Caco-2 (cell line): ENCODE results near the gene CABP1. TPM values are rescaled to one million over a fixed set of nuclear protein-coding genes. Genes with fewer than 3 reads are reported as not detected.

Source experiments
- BruUV-seq: library from RNA; stranded (reverse); fragments of 400-500 nt; replicated peaks from 2 replicates; lab custom pipeline; 2021; lab: Mats Ljungman, UMichigan
- CTCF ChIA-PET: fragments of 300-600 bp; sonication (Branson Sonifier 250); formaldehyde crosslinking; loops from one replicate; lab custom pipeline; 2022; ENCODE audit warnings: antibody characterized with exemption; lab: Charles Lee
- POLR2A ChIA-PET: fragments of 300-600 bp; sonication (Branson Sonifier 250); formaldehyde crosslinking; loops from one replicate; lab custom pipeline; 2022; ENCODE audit warnings: antibody characterized with exemption; lab: Charles Lee
- DNase-seq, 2 experiments: peaks; one replicate each; pipeline versions ENCODE4 v3.0.0 to v3.0.0-alpha.2; 2020 to 2022
- H3K27me3 ChIP-seq: replicated peaks from 2 replicates; pipeline ENCODE4 v1.6.0; 2011; ENCODE audit warnings: low read length; ENCODE audit not compliant: control insufficient read depth, insufficient read depth
- H3K36me3 ChIP-seq: 2 replicates; pipeline ENCODE4 v1.5.1; 2011; ENCODE audit warnings: low read length; ENCODE audit not compliant: control insufficient read depth, insufficient read depth
- H3K4me1 ChIP-seq: fragments of 250-450 bp; sonication (Bioruptor Pico); 2 replicates; pipeline ENCODE4 v1.5.1; 2020; ENCODE audit warnings: mild to moderate bottlenecking
- H3K4me3 ChIP-seq: 2 replicates; pipeline ENCODE4 v1.5.1; 2011; ENCODE audit warnings: low read depth, mild to moderate bottlenecking, control low read depth, low read length
- H3K9me3 ChIP-seq: fragments of 250-450 bp; sonication (Bioruptor Pico); 2 replicates; pipeline ENCODE4 v1.5.1; 2020; ENCODE audit warnings: mild to moderate bottlenecking, moderate library complexity
- H3K27ac Mint-ChIP-seq: one replicate; pipeline ENCODE4 v1.8.0; 2022; ENCODE audit warnings: mixed read lengths; ENCODE audit not compliant: unreplicated experiment
- H3K27me3 Mint-ChIP-seq: one replicate; pipeline ENCODE4 v1.8.0; 2022; ENCODE audit warnings: mixed read lengths; ENCODE audit not compliant: insufficient read depth, unreplicated experiment
- H3K36me3 Mint-ChIP-seq: one replicate; pipeline ENCODE4 v1.8.0; 2022; ENCODE audit warnings: mild to moderate bottlenecking, mixed read lengths; ENCODE audit not compliant: insufficient read depth, unreplicated experiment
- H3K4me1 Mint-ChIP-seq: one replicate; pipeline ENCODE4 v1.8.0; 2022; ENCODE audit warnings: low read depth, mixed read lengths; ENCODE audit not compliant: unreplicated experiment
- H3K4me3 Mint-ChIP-seq: one replicate; pipeline ENCODE4 v1.8.0; 2022; ENCODE audit warnings: mild to moderate bottlenecking, moderate library complexity, mixed read lengths; ENCODE audit not compliant: unreplicated experiment
- H3K9me3 Mint-ChIP-seq: one replicate; pipeline ENCODE4 v1.8.0; 2022; ENCODE audit warnings: mixed read lengths; ENCODE audit not compliant: unreplicated experiment
- intact Hi-C: fragments of 100-400 bp; cut with micrococcal nuclease; formaldehyde crosslinking; loops from one replicate; pipeline ENCODE4 v1.10.0; 2022; ENCODE audit not compliant: unreplicated experiment
- total RNA-seq: library from RNA; stranded (reverse); gene quantifications from 2 replicates; pipeline ENCODE4 v1.2.3, GENCODE V29; 2022
- TF ChIP-seq, protein P1 (sequence below), 2 experiments: fragments of 200-600 bp in 1 of 2; IDR thresholded peaks; 1 replicate in 1 of 2; 2 replicates in 1 of 2; pipeline versions ENCODE4 v1.5.1 to v1.8.0; 2011 to 2022; ENCODE audit warnings: antibody characterized with exemption in 1 of 2, control low read depth in 1 of 2, inconsistent platforms in 1 of 2, low read depth in 1 of 2, low read length in 1 of 2, mild to moderate bottlenecking in 1 of 2, moderate library complexity in 1 of 2; ENCODE audit not compliant: insufficient read depth in 1 of 2, severe bottlenecking in 1 of 2, unreplicated experiment in 1 of 2

CABP1 gene
- total RNA-seq, 1 experiment from 2014 or later, result 0.95 TPM

DNA sequence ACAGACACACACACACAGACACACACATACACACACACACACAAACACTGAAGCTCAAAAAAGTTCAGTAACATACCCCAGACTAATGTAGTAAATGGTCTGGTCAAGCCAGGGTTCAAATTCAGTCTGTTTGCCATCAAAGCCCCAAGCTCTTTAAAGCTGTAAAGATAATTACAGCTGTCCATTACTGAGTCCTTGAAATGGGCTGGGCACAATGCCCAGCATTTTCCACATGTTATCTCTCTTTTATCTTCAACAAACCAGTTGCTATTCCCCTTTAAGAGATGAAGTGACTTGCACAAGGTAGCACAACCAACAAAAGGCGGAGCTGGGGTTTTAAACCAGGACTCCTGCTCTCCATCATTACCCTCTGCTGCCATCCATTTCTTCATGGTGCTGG, 62.2 kb downstream of the CABP1 start:
- no peak for DNase-seq
- intact Hi-C loops, result no loop called here
- H3K4me3 ChIP-seq, result no peak overlapping the region
- peaks cover 7% of the 10 kb centered on the region for H3K4me1 Mint-ChIP-seq
- no peak overlapping the region for H3K27ac Mint-ChIP-seq
- TF ChIP-seq, protein P1, sequence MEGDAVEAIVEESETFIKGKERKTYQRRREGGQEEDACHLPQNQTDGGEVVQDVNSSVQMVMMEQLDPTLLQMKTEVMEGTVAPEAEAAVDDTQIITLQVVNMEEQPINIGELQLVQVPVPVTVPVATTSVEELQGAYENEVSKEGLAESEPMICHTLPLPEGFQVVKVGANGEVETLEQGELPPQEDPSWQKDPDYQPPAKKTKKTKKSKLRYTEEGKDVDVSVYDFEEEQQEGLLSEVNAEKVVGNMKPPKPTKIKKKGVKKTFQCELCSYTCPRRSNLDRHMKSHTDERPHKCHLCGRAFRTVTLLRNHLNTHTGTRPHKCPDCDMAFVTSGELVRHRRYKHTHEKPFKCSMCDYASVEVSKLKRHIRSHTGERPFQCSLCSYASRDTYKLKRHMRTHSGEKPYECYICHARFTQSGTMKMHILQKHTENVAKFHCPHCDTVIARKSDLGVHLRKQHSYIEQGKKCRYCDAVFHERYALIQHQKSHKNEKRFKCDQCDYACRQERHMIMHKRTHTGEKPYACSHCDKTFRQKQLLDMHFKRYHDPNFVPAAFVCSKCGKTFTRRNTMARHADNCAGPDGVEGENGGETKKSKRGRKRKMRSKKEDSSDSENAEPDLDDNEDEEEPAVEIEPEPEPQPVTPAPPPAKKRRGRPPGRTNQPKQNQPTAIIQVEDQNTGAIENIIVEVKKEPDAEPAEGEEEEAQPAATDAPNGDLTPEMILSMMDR (IDR thresholded peaks at IDR 0.05; ENCODE audit: insufficient read depth in 1 of 2, low read depth in 1 of 2, low read length in 1 of 2, severe bottlenecking in 1 of 2, unreplicated experiment in 1 of 2), result no peak
- no peaks in the 10 kb centered on the region for H3K27me3 ChIP-seq
- H3K27me3 Mint-ChIP-seq, result no peaks in the 10 kb centered on the region
- peaks cover 33% of the 10 kb centered on the region for H3K36me3 Mint-ChIP-seq
- peaks cover 2% of the 10 kb centered on the region for H3K4me1 ChIP-seq
- H3K4me3 Mint-ChIP-seq, result no peak overlapping the region
- no peaks in the 10 kb centered on the region for H3K9me3 ChIP-seq
- POLR2A ChIA-PET, result no interaction called here
- peaks cover 1% of the 10 kb centered on the region; the same call in 1 of the 2 replicates for H3K36me3 ChIP-seq
- no TSS peak for BruUV-seq
- CTCF ChIA-PET, result no interaction called here
- no peaks in the 10 kb centered on the region for H3K9me3 Mint-ChIP-seq

DNA sequence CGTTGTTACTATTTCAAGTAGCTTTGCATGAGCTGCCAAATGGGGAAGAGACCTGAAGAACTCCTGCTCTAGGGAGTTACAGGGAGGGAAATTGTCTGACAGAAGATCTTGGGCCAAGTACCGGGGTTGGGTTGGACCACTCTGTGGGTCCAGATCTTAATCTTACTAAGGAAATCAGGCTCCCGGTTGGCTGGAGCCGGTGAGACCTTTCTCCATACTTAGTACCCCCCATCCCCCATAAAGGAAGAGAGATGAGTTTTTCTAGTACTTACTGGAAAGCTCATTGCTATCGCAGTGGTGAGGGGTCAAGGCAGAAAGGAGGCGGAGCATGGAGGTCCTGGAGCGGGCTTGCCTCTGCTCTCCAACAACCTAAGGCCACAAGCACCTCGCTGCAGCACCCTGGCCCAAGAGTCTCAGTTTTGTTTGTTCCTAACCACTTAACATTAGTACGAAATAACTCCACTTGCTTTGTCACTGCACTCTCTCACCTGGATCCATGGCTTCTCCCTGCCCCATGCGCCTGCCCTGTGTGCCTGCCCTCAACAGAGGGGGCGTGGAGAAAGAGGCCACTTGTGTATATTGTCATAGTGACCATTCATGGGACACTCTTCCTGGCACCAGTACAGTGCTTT, 63.0 kb downstream of the CABP1 start:
- Mint-ChIP-seq H3K9me3 (no peaks in the 10 kb centered on the region), H3K27me3 (no peaks in the 10 kb centered on the region), H3K27ac (no peak overlapping the region), H3K4me3 (no peak overlapping the region), H3K36me3 (peaks cover 30% of the 10 kb centered on the region), H3K4me1 (peaks cover 7% of the 10 kb centered on the region)
- Histone ChIP-seq H3K4me3 (no peak overlapping the region), H3K4me1 (no peaks in the 10 kb centered on the region), H3K36me3 (peaks cover 1% of the 10 kb centered on the region; the same call in 1 of the 2 replicates), H3K27me3 (no peaks in the 10 kb centered on the region), H3K9me3 (no peaks in the 10 kb centered on the region)
- ChIA-PET POLR2A (no interaction called here), CTCF (no interaction called here)
- BruUV-seq, result no TSS peak
- intact Hi-C loops, result no loop called here
- TF ChIP-seq, protein P1 (IDR thresholded peaks at IDR 0.05; ENCODE audit: insufficient read depth in 1 of 2, low read depth in 1 of 2, low read length in 1 of 2, severe bottlenecking in 1 of 2, unreplicated experiment in 1 of 2), result no peak
- DNase-seq, result no peak

DNA sequence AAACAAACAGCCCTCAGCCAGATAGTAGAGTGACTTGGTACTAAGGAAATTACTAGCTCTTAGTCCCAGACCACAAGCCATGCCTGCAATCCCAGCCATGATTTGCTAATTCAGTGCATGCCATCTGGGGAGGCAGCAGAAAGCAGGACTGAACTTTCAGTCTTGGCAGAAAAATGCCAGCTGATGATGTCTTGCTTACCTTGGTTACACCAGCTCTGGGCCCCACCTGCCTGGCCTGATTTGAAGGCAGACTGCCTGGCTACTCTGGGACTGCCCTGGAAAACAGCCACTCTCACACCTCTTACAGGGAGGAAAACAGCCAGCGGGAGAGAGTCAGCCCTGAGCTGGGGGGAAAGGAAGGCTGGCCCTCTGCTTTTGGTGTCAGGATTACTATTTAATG, 65.2 kb downstream of the CABP1 start:
- Mint-ChIP-seq H3K9me3 (no peaks in the 10 kb centered on the region), H3K4me1 (peaks cover 7% of the 10 kb centered on the region), H3K27ac (no peak overlapping the region), H3K4me3 (no peak overlapping the region), H3K36me3 (peaks cover 21% of the 10 kb centered on the region), H3K27me3 (no peaks in the 10 kb centered on the region)
- TF ChIP-seq, protein P1 (IDR thresholded peaks at IDR 0.05; ENCODE audit: insufficient read depth in 1 of 2, low read depth in 1 of 2, low read length in 1 of 2, severe bottlenecking in 1 of 2, unreplicated experiment in 1 of 2), result no peak
- ChIA-PET CTCF (interaction anchor here (0.7 kb wide), 1 partner anchor 56 kb away, joined by 3 read pairs; no protein-coding TSS in a partner anchor), POLR2A (no interaction called here)
- Histone ChIP-seq H3K36me3 (0 out of 2 replicates have a peak, but pooled peaks cover 1% of the 10 kb centered on the region), H3K4me3 (no peak overlapping the region), H3K27me3 (no peaks in the 10 kb centered on the region), H3K9me3 (no peaks in the 10 kb centered on the region), H3K4me1 (peaks cover 5% of the 10 kb centered on the region; the same call in 1 of the 2 replicates)
- no TSS peak for BruUV-seq
- DNase-seq, result no peak
- intact Hi-C loops, result no loop called here
